GM21528 (cell line): ENCODE measurements around the gene IGSF21.

Experiments used
- ATAC-seq: cut with Tn5 transposase; IDR thresholded peaks from one replicate; pipeline ENCODE4 v1.9.1; 2021; ENCODE audit warnings: mild to moderate bottlenecking, moderate library complexity; ENCODE audit not compliant: unreplicated experiment, low FRiP score

Gene IGSF21

DNA sequence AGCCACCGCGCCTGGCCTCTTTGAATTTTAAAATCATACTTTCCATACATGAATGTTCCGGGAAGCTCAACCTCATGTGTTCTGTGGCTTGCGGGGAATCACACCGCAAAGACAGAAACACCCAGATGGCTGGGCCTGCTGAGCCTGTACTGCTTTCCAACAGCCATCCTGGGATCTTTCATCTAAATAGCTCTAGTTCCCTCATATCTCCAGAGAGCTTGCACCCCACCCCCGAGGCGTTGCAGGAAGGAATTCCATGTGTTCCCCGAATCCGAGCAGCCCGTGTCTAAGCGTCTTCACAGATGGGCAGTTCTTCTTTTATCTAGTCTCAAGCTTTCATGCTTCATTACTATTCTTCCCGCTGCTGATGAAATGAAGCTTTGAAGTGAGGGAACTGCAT, 66.4 kb downstream of the IGSF21 start:
- ATAC-seq = no peak

DNA sequence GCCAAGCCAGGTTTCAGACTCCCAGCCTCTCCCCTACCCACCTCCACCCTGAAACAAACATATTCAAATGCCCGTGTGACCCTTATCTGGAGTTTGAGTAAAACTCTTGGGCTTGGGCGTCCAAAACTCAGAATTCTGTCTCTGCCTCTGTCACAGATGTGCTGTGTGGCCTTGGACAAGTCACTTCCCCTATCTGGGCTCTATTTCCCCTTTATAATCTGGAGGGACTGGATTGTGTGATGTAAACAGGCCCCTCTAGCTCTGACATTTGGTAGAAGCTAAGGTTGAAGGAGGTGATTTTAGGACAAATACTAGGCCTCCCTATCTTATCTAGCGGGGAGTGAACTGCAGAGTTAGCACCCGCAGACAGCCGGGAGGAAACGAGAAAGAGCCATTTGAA, 67.5 kb downstream of the IGSF21 start:
- ATAC-seq = no peak

DNA sequence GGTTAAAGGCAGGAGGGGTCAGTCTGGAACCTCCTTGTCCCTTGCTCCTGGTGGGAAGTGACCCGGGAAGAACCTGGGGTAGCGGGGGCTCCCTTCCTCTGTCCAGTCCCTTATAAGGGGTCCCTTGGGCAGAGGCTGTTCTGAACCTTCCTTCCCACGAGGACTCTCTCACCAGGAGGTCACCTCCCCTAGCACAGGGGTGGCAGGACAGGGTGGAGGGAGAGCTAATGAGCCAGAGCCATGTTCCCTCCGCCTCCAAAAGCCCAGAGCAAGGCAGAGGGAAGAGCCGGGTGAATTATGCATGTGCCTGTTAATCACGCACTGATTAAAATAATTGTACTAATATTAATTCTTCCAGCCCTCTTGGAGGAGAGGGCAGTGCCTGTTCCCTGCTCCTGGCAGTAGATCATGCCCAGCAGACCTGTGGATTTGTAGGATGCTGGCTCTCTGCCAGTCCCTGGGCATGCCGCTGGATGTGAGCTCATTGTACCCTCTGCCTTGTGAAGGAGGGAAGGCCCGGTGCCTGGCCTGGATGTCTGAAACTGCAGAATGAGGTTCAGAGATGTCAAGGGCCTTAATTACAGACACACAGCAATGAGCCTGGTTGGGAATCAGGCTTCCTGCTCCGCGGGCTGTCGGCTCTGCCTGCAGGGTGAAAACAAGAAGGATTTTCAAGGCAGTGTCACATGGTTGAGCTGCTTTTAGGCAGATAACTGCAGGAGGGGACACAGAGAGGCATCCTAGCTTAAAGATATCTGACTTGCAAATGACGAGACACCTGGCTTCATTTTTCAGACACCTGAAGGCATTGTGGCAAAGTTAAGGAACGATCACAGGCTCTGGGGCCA, 68.2 kb downstream of the IGSF21 start:
- no peak for ATAC-seq

DNA sequence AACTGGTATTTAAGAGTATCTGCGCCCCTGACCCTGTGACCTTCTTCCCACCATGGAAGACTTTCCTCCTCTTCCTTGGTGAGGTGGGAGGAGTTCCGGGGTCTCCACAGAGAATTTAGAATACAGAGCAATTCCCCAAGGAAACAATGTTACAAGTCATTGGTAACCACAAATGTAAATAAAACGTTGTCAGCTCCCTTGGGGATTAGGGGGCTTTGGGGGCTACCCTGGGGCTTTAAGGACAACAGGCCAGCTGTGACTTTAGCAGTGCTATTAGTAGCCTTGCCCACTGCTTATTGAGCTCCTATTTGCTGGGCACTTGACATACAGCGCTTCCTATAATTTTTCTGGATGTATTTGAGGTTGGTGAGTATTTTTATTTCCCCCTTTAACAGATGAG, 69.0 kb downstream of the IGSF21 start:
- ATAC-seq = no peak

DNA sequence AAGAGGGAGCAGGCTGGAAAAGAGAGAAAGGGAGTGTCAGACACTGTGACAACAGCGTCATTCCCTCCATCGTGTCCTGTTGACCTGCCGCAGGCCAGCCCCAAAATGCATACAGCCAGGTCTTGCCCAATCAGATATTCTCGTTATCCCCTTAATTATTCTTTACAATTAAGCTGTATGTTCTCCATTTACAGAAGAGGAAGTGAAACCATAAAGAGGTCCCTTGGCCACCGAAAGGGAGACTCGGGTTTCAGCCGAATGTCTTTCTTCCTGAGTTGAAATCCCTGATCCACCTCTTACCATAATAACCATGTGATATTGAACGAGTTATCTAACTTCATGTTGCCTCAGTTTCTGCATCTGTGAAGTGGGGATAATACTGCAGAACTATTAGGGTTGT, 70.5 kb downstream of the IGSF21 start:
- ATAC-seq = no peak

DNA sequence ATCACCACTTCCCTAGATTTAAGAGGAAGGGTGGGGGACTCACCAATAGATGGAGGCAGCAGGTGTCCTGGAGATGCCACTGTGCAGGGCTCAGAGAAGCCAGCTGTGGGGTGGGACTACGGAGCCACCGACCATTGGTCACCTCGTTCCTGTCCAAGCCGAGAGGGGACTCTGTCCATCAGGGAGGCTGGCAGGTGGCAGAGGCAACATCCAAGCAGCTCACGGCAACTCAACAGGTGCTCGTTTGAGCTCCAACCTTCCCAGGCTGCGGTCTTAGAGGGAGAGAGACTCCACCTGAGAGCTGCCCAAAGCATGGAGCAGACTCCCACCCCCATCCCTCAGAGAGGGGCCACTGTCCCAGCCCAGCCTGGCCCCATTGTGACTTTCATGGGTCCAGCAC, 71.4 kb downstream of the IGSF21 start:
- ATAC-seq = no peak

DNA sequence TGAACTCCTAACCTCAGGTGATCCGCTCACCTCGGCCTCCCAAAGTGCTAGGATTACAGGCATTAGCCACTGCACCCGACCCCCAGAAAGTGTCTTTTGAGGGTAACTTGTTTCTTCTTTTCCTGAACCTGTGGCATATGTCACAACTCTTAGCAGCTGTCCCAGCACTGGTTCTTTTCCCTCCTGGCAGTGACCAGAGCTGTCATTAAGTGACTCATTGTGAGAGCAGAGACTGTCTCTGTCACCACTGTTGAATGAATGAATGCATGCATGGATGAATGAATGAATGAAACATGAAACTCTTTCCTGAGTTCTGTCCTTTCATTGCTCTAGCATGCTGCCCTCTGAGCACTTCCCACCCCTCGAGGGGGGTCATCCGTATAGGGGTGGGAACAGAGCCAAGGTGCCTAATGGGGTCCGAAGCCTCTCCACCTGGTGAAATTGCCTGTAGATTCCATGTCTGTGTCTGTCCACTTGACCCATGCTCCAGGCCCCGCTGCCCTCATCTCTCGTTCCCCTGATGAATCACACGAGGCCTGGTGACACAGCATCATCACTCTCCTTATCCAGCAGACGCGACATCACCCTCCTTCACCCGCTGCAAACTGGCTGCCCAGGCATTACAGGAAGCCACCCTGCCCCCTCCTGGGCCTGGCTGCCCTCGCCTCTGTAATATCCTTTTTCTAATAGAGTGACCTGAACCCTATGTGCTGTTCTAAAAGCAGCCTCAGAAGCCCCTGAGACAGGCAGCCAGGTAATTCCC, 75.0 kb downstream of the IGSF21 start:
- ATAC-seq = no peak

DNA sequence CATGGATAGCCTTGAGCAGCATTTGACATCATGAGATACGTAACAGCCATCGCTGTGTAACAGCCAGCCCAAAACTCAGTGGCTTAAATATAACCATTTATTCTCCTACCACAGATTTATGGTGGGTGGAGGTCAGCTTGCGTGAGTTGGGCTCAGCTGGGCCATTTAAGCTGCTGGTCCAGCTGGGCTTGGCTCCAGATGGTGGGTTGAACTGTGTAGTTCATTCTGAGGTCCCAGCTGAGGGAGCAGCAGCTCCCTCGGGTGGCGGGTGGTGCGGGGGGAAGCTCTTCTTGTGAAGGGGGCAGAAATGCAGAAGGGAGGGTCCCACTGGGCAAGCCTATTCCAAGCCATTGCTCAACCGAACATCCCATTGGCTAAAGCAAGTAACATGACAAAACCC, 75.9 kb downstream of the IGSF21 start:
- no peak for ATAC-seq

DNA sequence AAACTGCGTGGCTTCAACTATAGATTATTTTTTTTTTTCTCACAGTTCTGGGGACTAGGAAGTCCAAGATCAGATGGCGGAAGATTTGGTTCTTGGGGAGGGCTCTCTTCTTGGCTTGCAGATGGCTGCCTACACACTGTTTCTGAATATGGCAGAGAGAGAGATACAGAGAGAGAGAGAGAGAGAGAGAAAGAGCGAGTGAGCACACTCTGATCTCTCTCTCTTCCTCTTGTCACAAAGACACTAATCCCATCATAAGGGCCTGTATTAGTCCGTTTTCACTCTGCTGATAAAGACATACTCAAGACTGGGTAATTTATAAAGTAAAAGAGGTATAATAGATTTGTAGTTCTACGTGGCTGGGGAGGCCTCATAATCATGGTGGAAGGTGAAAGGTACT, 79.5 kb downstream of the IGSF21 start:
- ATAC-seq = no peak

DNA sequence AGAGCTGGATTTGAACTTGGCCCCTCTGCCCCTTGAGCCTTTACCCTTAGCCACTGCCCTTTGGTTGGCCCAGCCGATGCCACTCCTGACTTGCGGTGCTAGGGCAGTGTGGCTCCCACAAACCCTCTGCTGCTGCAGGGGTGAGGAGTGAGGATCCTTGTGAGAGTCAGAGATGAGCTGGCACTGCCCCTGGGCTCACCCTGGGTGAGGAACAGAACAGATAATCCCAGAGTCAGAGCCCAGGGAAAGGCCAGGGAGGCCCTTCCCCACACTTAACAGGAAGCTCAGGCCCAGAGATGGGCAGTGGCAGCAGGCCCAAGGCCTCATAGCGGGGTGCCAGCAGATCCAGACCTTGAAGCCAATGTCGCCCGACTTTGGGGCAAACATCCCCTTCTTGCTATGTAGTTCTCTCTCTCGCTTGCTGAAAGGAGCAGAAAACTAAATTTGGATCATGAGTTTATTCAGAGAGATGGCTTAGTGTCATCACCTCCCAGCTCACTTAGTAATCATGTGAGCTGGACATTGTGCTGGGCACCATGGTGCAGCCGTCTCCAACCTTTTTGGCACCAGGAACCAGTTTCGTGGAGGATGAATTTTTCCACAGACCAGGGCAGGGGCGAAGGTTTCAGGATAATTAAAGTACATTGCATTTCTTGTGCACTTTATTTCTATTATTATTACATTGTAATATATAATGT, 81.4 kb downstream of the IGSF21 start:
- ATAC-seq = no peak

DNA sequence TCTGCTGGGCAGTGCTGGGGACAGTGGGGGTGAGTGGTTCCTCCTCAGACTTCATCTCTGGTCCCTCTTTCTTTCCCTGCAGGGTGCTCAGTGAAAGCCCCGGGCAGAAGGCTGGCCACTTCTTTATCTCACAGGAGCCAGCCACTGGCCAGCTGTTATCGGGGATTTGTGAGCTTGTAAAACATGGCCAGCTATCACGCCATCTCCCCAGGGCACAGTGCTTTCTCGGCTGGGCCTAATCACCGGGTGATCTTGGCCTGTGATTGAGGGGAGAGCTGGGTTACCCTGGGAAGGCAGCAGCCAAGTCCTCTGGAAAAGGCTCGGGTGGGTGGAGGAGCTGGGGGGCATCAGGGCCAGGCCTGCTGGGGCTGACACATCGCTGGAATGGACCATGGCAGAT, 83.0 kb downstream of the IGSF21 start:
- no peak for ATAC-seq

DNA sequence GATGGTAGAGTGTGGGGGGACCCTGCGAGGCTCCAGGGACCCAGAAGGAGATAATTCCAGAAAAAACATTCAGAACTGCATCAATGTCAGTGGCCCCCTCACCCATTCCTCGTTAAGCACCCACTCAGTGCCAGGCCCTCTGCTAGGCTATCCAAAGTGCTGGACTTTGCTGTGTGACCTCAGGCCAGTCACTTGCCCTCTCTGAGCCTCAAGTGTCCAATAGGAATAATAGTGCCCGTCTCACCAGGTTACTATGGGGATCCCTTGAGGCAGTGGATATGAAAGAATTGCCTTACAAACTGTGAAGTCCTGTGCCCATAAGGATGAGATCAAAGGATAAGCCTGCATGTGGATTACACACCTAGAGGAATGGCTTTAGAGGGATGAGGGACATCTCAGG, 83.4 kb downstream of the IGSF21 start:
- ATAC-seq = no peak

DNA sequence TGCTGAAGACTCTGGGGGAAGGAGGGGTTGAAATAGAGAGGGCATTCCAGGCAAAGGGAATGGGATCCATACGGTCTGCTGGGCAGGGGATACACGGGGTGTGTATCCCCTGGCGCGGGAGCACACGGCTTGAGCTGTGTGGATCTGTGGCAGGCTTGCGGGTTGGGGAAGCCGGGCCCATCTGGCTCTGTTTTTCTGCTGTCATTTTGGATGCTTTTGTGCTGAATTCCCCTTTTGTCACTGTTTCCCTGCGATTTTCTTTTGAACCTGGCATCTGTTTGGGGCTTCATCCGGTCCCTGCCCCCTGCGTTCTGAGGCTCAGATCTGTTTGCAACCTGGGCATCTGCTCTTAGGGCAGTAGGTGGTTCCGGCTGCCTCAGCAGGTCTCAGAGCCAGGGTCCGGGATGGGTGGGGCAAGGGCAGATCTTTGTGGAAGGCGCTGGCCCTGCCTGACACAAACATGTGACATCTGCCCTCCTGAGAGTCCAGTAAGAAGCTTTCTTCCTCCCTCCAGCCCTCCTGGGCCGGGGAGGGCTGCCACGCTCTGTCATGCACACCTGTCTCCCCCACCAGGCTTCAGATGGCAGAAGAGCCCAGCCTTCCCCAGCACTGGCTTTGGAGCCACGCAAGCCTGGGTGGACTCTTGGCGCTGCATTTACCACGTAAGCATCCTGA, 84.0 kb downstream of the IGSF21 start:
- no peak for ATAC-seq

DNA sequence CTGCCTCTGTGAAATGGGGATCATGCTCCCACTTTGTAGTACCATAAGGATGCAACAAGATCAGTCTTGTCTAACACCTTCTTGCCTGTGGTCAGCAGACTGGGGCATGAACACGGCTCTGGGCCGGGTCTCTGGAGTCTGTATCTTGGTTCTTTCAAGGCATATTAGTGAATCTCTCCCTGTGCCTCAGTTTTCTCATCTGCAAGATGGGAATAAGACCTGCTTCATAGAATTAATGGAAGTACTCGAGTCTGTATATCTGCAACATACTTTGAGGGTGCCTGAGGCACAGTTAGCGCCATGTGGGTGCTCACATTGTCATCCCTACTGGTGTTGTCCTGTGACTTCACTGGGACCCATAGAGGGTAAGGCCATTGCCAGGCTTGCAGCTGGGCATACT, 84.6 kb downstream of the IGSF21 start:
- no peak for ATAC-seq

DNA sequence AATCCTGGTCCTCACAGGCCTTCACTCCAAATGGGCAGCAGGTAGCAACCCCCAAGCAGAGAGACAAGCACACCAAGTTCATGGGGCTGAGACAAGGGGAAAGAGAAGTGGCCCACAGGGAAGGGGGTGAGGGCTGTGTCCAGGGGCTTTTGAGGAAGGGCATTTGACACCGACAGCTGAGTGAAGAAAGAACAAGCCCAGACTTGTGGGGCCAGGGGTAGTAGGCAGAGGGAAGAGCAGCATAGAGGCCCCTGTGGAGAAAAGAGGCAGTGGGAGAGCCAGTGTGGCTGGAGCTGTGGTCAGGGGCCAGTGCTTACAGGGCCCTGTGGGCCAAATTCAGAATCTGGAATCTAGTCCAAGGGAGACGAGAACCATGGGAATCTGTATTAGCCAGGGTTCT, 85.4 kb downstream of the IGSF21 start:
- no peak for ATAC-seq

DNA sequence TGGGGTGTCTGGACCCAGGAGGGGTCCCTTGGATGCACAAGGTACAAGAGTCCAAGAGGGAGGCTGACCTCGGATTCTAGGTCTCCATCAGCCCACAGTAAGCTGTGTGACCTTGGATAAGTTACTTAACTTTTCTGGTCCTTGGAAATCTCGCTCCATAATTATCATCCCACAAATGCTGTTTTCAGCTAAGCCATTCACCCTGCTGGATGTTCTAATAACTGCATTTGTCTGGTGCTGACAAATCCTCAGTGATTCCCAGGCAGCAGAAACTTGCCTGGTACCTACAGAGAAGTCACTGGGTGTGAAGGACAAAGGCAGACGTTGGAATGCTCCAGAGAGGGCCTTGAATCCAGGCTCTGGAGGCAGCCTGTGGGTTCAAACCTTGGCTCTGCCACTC, 89.7 kb downstream of the IGSF21 start:
- ATAC-seq = no peak

DNA sequence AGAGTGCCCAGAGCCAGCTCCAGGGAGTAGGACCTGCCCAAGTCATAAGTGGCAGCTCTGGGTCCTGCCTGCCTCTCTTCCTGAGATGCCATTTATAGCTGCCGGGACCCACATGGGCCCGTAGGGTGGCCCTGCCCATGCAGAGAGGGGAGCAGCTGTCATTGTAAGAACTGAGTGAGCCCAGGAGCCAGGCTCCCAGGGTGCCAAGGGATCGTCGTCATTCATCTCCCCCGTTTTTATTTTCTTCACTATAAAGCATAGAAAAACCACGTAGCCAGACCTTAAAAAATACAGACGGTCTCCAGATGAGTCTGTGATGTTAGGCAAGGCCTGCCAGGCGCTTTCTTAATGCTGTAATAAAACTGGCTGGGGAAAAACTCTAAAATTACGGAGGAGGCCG, 90.7 kb downstream of the IGSF21 start:
- no peak for ATAC-seq

DNA sequence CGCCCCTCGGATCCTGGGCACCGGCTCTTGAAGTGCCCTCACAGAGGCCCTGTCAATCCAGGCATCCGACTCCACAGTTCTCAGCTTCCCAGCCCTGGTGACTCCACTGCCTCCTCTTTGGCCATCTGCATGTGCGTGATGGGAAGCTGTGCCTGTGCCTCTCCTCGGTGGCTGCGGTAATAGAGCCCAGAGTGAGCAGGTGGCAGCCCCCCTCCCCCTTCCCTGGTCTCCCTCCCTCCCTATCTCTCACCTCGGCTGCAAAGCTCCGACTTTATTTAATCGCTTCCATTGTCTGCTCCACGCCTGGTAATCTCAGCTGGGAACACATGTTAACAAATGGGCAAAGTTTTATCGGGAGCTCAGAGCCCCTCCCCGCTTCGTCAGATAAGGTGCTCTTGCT, 91.9 kb downstream of the IGSF21 start:
- ATAC-seq = no peak

DNA sequence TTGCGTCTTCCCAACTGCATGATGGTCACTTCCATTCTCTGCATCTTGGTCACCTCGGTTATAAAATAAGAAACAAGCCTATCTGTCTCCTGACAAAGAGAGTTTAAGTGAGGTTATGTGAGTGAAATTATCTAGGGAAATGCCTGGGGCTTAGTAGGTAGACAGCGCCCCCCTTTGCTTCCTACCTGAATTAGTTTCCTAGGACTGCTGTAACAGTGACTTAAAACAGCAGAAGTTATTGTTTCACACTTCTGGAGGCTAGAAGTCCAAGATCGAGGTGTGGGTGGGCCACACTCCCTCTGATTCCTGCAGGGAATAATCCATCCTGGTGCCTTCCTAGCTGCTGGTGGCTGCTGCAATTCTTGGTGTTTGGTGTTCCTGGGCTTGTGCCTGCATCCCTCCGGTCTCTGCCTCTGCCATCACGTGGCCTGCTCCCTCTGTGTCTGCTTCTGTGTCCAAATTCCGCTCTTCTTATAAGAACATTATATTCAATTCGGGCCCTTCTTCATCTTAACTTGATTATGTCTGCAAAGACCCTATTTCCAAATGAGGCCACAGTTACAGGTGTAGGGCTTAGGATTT, 92.6 kb downstream of the IGSF21 start:
- no peak for ATAC-seq

DNA sequence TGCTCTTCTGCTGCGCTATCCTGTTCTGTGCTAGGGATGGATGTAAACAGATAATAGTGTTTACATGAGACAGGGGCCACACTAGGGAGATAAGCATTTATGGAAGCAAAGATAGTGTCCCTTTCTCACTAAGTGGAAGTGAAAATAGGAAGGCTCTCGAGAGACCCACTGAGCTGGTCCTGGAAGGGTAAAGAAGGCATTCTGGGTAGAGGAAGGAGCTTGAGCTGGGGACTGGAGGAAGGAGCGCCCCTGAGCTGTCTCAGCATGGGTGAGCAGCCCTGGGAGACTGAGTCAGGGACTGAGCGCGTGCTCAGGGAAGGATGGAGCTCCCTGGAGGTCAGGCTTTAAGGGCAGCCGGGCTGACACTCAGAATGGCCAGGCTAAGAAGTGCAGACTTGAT, 93.3 kb downstream of the IGSF21 start:
- no peak for ATAC-seq
